Thoracic aorta (tissue), 2 donors: ENCODE results near the gene EFCAB5. TPM values are rescaled to one million over a fixed set of nuclear protein-coding genes. Genes with fewer than 3 reads are reported as not detected.
"Not testable (repeated sequence)": the region's sequence is repeated elsewhere in the genome, so short reads cannot be mapped to it uniquely, and the experiment has no call there.

ENCODE experiments used
- ATAC-seq: fragments of 150-250 bp; one replicate; pipeline ENCODE4 v1.8.0; 2017; ENCODE audit warnings: low read depth; ENCODE audit not compliant: insufficient number of reproducible peaks, low FRiP score
- DNase-seq: peaks from one replicate; pipeline ENCODE4 v3.0.0-alpha.2; 2020; ENCODE audit warnings: low spot score
- H3K27ac ChIP-seq, 2 donors: fragments of 200-600 bp; sonication (generic); 1 replicate in 1 of 2; 2 replicates in 1 of 2; pipeline ENCODE4 v1.5.1; 2016; ENCODE audit warnings: mild to moderate bottlenecking in 2 of 2, moderate library complexity in 2 of 2
- H3K27me3 ChIP-seq: fragments of 200-600 bp; sonication (generic); replicated peaks from 2 replicates; pipeline ENCODE4 v1.6.0; 2016; ENCODE audit warnings: mild to moderate bottlenecking; ENCODE audit not compliant: insufficient read depth
- H3K36me3 ChIP-seq: fragments of 200-600 bp; sonication (generic); one replicate; pipeline ENCODE4 v1.5.1; 2016
- H3K4me1 ChIP-seq, 2 donors: fragments of 200-600 bp; sonication (generic); 1 replicate in 1 of 2; 2 replicates in 1 of 2; pipeline versions ENCODE4 v1.5.1 to v1.6.0; 2016; ENCODE audit warnings: low read depth in 2 of 2, mild to moderate bottlenecking in 1 of 2; ENCODE audit not compliant: control insufficient read depth in 1 of 2
- H3K4me3 ChIP-seq: fragments of 200-600 bp; sonication (generic); 2 replicates; pipeline ENCODE4 v1.5.1; 2016; ENCODE audit warnings: mild to moderate bottlenecking
- H3K9me3 ChIP-seq: fragments of 200-600 bp; sonication (generic); 2 replicates; pipeline ENCODE4 v1.5.1; 2016
- total RNA-seq, 2 donors: library from RNA; depleted of rRNA; stranded (reverse); fragments of >200 nt; gene quantifications; one replicate each; pipeline versions ENCODE4 v1.1.0 to v1.2.3, GENCODE V29; 2016
- TF ChIP-seq, protein P1 (sequence below): fragments of 200-600 bp; sonication (generic); IDR thresholded peaks from one replicate; pipeline ENCODE4 v1.5.1; 2019; ENCODE audit warnings: antibody characterized with exemption

EFCAB5 gene
- total RNA-seq, 2 donors from 2014 or later = 1.9 TPM; not detected in 1

DNA sequence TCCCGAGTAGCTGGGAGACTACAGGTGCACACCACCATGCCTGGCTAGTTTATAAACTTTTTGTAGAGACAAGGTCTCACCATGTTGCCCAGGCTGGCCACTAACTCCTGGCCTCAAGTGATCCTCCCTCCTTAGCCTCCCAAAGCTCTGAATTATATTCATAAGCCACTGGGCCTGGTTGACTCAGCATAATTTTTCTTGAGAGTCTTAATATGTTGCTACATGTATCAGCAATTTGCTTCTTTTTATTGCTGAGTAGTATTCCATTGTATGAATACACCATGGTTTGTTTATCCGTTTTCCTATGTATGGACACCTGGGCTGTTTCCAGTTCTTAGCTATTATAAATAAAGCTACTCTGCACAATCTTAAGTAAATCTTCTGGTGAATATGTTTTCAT lies 132.8 kb downstream of the EFCAB5 start:
- no peaks in the 10 kb centered on the region for H3K27me3 ChIP-seq
- no peaks in the 10 kb centered on the region for H3K9me3 ChIP-seq
- ATAC-seq (no peak), DNase-seq (no peak)
- TF ChIP-seq, protein P1, sequence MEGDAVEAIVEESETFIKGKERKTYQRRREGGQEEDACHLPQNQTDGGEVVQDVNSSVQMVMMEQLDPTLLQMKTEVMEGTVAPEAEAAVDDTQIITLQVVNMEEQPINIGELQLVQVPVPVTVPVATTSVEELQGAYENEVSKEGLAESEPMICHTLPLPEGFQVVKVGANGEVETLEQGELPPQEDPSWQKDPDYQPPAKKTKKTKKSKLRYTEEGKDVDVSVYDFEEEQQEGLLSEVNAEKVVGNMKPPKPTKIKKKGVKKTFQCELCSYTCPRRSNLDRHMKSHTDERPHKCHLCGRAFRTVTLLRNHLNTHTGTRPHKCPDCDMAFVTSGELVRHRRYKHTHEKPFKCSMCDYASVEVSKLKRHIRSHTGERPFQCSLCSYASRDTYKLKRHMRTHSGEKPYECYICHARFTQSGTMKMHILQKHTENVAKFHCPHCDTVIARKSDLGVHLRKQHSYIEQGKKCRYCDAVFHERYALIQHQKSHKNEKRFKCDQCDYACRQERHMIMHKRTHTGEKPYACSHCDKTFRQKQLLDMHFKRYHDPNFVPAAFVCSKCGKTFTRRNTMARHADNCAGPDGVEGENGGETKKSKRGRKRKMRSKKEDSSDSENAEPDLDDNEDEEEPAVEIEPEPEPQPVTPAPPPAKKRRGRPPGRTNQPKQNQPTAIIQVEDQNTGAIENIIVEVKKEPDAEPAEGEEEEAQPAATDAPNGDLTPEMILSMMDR = no peak
- H3K27ac ChIP-seq = no peak overlapping the region
- no peaks in the 10 kb centered on the region for H3K4me1 ChIP-seq
- H3K4me3 ChIP-seq = no peak overlapping the region
- H3K36me3 ChIP-seq = no peaks in the 10 kb centered on the region

DNA sequence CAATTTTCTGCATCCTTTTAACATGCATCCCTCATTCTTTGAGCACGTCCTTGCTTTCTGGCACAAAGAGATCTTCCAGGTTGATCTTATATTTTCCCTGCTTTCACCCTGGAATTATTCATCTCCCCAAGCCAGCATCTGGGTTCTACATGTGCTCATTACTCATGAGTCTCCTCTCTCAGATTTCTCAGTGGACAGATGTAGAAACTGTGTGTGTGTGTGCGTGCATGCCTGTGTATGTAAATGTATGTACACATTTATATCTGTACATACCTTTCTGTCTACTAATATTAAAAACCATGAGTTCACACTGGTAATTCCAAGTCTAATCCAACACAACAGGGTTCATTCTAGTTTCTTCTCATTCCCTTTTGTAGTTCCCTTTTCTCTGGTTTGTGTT lies 133.3 kb downstream of the EFCAB5 start:
- Histone ChIP-seq H3K4me1 (no peaks in the 10 kb centered on the region), H3K9me3 (no peaks in the 10 kb centered on the region), H3K4me3 (no peak overlapping the region), H3K27ac (no peak overlapping the region), H3K27me3 (no peaks in the 10 kb centered on the region), H3K36me3 (no peaks in the 10 kb centered on the region)
- no peak for DNase-seq
- TF ChIP-seq, protein P1 = no peak
- no peak for ATAC-seq

DNA sequence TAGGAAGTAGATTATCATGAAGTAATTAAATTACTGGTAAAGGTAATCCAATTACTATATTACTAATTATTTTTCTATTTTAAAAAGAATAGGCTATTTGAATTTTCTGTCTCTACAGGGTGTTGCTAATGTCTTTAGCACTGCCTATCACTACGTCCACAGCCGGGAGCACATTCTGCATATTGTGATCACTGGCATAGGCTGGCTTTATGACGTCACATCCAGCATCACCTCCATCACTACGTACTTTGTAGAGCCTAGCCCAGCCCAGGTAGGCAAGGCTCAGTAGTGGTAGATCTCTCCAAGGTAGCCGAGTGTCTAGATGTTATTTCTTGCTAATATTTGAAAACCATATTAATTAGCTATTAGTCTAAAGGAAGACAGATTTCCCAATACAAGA lies 141.3 kb downstream of the EFCAB5 start:
- TF ChIP-seq, protein P1 = no peak
- H3K4me1 ChIP-seq = no peaks in the 10 kb centered on the region
- no peak overlapping the region for H3K4me3 ChIP-seq
- DNase-seq (no peak), ATAC-seq (no peak)
- no peaks in the 10 kb centered on the region for H3K27me3 ChIP-seq
- H3K36me3 ChIP-seq = no peaks in the 10 kb centered on the region
- H3K9me3 ChIP-seq = no peaks in the 10 kb centered on the region
- H3K27ac ChIP-seq = no peak overlapping the region

DNA sequence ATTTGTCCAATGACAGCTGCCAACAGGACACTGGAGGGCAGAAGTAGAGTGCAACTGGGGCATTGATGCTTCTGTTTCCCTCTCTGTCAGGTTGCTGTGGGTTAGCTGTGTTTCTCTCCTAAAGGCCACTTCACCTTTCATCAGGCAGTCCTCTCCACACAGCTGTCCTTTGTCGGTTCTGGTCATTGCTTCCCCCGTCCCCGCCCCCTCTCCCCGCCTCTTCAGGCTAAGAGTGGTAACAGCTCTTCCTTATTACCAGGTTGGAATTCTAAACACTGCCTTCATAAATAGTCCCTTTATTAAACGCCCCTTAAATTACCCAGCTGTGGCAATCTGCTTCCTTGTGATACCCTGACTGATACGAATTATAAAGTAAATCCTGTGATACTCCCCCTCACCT lies 143.4 kb downstream of the EFCAB5 start:
- no peaks in the 10 kb centered on the region for H3K36me3 ChIP-seq
- H3K4me3 ChIP-seq = no peak overlapping the region
- DNase-seq = no peak
- H3K4me1 ChIP-seq = no peaks in the 10 kb centered on the region
- TF ChIP-seq, protein P1 = no peak
- no peak for ATAC-seq
- H3K27me3 ChIP-seq = no peaks in the 10 kb centered on the region
- no peak overlapping the region for H3K27ac ChIP-seq
- H3K9me3 ChIP-seq = no peaks in the 10 kb centered on the region

DNA sequence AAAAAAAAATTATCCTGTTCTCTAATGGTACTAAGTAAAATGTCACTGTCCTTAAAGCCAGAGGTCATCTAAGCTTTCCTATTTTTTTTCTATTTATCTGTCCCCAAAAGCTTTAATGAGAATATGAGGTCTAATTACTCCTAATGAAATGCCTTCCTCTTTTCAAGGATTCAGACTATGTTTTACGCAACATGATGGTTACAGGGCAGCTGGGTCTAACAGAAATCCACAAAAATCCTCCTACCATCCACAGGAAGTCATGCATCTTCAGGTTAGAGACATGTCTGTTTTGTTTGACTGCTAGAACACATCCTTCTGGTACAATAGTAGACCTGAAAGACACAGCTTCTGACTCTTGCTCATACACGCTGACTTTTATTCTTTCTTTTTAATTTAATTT lies 145.5 kb downstream of the EFCAB5 start:
- Histone ChIP-seq H3K4me1 (peaks cover 0 to 10% of the 10 kb centered on the region in 2 donors), H3K9me3 (no peaks in the 10 kb centered on the region), H3K27ac (no peak overlapping the region), H3K27me3 (no peaks in the 10 kb centered on the region), H3K4me3 (no peak overlapping the region), H3K36me3 (no peaks in the 10 kb centered on the region)
- ATAC-seq (no peak), DNase-seq (no peak)
- TF ChIP-seq, protein P1 = no peak

DNA sequence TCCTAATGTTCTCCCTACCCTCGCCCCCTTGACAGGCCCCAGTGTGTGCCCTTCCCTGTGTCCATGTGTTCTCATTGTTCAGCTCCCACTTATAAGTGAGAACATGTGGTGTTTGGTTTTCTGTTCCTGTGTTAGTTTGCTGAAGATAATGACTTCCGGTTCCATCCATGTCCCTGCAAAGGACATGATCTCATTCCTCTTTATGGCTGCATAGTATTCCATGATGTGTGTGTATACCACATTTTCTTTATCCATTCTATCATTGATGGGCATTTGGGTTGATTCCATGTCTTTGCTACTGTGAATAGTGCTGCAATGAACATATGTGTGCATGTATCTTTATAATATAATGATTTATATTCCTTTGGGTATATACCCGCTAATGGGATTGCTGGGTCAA lies 146.0 kb downstream of the EFCAB5 start:
- not testable (repeated sequence) for H3K27ac ChIP-seq, H3K36me3 ChIP-seq, ATAC-seq, DNase-seq, H3K27me3 ChIP-seq, H3K4me3 ChIP-seq, H3K9me3 ChIP-seq
- H3K4me1 ChIP-seq = peaks cover 0 to 13% of the 10 kb centered on the region in 2 donors
